Astrocyte (in vitro differentiated cells and primary cell): ENCODE data around the gene PTGIR.

ENCODE experiments used
- EZH2 ChIP-seq: IDR thresholded peaks from 2 replicates; pipeline ENCODE4 v1.6.1; 2012; ENCODE audit warnings: mild to moderate bottlenecking, low read length, inconsistent platforms; ENCODE audit not compliant: insufficient read depth
- TF ChIP-seq, protein P1 (sequence below): IDR thresholded peaks from 2 replicates; pipeline ENCODE4 v1.5.1; 2011; ENCODE audit warnings: low read depth, mild to moderate bottlenecking, inconsistent platforms, low read length, moderate library complexity; ENCODE audit not compliant: insufficient read depth

DNA sequence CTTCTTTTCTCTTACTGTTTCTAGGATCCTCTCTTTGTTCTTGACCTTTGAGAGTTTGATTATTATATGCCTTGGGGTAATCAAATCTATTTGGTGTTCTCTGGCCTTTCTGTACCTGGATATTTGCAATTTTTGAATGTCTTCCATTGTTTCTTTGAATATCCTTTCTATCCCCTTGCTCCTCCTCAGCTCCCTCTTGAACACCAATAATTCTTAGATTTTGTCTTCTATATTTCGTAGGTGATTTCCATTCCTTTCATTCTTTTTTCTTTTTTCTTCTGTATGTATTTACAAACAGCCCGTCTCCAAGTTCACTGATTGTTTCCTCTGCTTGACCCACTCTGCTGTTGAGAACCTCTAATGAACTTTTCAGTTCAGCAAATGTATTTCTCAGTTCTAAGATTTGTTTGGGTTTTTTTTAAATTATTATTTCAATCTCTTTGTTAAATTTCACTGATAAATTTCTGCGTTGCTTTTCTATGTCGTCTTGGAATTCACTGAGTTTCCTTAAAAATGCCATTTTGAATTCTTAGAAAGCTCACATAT is 26.4 kb downstream of the PTGIR start:
- TF ChIP-seq, protein P1, sequence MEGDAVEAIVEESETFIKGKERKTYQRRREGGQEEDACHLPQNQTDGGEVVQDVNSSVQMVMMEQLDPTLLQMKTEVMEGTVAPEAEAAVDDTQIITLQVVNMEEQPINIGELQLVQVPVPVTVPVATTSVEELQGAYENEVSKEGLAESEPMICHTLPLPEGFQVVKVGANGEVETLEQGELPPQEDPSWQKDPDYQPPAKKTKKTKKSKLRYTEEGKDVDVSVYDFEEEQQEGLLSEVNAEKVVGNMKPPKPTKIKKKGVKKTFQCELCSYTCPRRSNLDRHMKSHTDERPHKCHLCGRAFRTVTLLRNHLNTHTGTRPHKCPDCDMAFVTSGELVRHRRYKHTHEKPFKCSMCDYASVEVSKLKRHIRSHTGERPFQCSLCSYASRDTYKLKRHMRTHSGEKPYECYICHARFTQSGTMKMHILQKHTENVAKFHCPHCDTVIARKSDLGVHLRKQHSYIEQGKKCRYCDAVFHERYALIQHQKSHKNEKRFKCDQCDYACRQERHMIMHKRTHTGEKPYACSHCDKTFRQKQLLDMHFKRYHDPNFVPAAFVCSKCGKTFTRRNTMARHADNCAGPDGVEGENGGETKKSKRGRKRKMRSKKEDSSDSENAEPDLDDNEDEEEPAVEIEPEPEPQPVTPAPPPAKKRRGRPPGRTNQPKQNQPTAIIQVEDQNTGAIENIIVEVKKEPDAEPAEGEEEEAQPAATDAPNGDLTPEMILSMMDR: no peak
- TF ChIP-seq EZH2: no peak
